Astrocyte (in vitro differentiated cells and primary cell): ENCODE measurements around the gene DHPS. TPM values are rescaled to one million over a fixed set of nuclear protein-coding genes. Genes with fewer than 3 reads are reported as not detected.
A peak's percentile ranks its signal among the peaks of the same experiment; 100 is the strongest.

Experiments used
- DNase-seq: peaks from one replicate; pipeline ENCODE4 v3.0.0-alpha.2; 2010; ENCODE audit warnings: low read depth
- FAIRE-seq: peaks from 2 replicates; lab custom pipeline; 2011; peaks lifted over from hg19 to GRCh38; lab: Jason Lieb, UNC
- H2AFZ ChIP-seq: 2 replicates; pipeline ENCODE4 v1.6.0; 2012; ENCODE audit warnings: low read depth, low read length, inconsistent platforms
- H3K27ac ChIP-seq: 2 replicates; pipeline ENCODE4 v1.5.1; 2011; ENCODE audit warnings: low read depth, low read length, inconsistent platforms
- H3K27me3 ChIP-seq: 2 replicates; pipeline ENCODE4 v1.6.0; 2011; ENCODE audit warnings: low read length, inconsistent platforms; ENCODE audit not compliant: insufficient read depth
- H3K36me3 ChIP-seq: 2 replicates; pipeline ENCODE4 v1.5.1; 2011; ENCODE audit warnings: low read length, inconsistent platforms; ENCODE audit not compliant: insufficient read depth
- H3K4me1 ChIP-seq: 2 replicates; pipeline ENCODE4 v1.5.1; 2011; ENCODE audit warnings: low read length, inconsistent platforms; ENCODE audit not compliant: insufficient read depth
- H3K4me2 ChIP-seq: 2 replicates; pipeline ENCODE4 v1.6.0; 2012; ENCODE audit warnings: low read length, inconsistent platforms
- H3K4me3 ChIP-seq: 2 replicates; pipeline ENCODE4 v1.5.1; 2011; ENCODE audit warnings: low read depth, mild to moderate bottlenecking, low read length, inconsistent platforms; ENCODE audit not compliant: insufficient read depth
- H3K79me2 ChIP-seq: 2 replicates; pipeline ENCODE4 v1.6.0; 2012; ENCODE audit warnings: mild to moderate bottlenecking, low read length, inconsistent platforms; ENCODE audit not compliant: insufficient read depth
- H3K9ac ChIP-seq: 2 replicates; pipeline ENCODE4 v1.6.0; 2012; ENCODE audit warnings: mild to moderate bottlenecking, low read length, inconsistent platforms
- H3K9me3 ChIP-seq: 2 replicates; pipeline ENCODE4 v1.5.1; 2012; ENCODE audit warnings: low read depth, mild to moderate bottlenecking, low read length, inconsistent platforms; ENCODE audit not compliant: insufficient read depth
- H4K20me1 ChIP-seq: 2 replicates; pipeline ENCODE4 v1.6.0; 2012; ENCODE audit warnings: low read length, inconsistent platforms; ENCODE audit not compliant: insufficient read depth
- H3K27ac Mint-ChIP-seq: one replicate; pipeline ENCODE4 v1.8.0; 2021; ENCODE audit warnings: mild to moderate bottlenecking, mixed read lengths; ENCODE audit not compliant: unreplicated experiment
- H3K27me3 Mint-ChIP-seq: one replicate; pipeline ENCODE4 v1.8.0; 2021; ENCODE audit warnings: low read depth, mixed read lengths; ENCODE audit not compliant: unreplicated experiment
- H3K36me3 Mint-ChIP-seq: one replicate; pipeline ENCODE4 v1.8.0; 2021; ENCODE audit warnings: low read depth, mixed read lengths; ENCODE audit not compliant: unreplicated experiment
- H3K4me1 Mint-ChIP-seq: one replicate; pipeline ENCODE4 v1.8.0; 2021; ENCODE audit warnings: low read depth, mixed read lengths; ENCODE audit not compliant: unreplicated experiment
- H3K4me3 Mint-ChIP-seq: one replicate; pipeline ENCODE4 v1.8.0; 2021; ENCODE audit warnings: mild to moderate bottlenecking, moderate library complexity, mixed read lengths; ENCODE audit not compliant: unreplicated experiment
- H3K9me3 Mint-ChIP-seq: one replicate; pipeline ENCODE4 v1.8.0; 2021; ENCODE audit warnings: mild to moderate bottlenecking, mixed read lengths; ENCODE audit not compliant: unreplicated experiment
- CTCF ChIP-seq: IDR thresholded peaks from 2 replicates; pipeline ENCODE4 v1.5.1; 2011; ENCODE audit warnings: low read depth, mild to moderate bottlenecking, inconsistent platforms, low read length, moderate library complexity; ENCODE audit not compliant: insufficient read depth
- EZH2 ChIP-seq: IDR thresholded peaks from 2 replicates; pipeline ENCODE4 v1.6.1; 2012; ENCODE audit warnings: mild to moderate bottlenecking, low read length, inconsistent platforms; ENCODE audit not compliant: insufficient read depth
- total RNA-seq: library from RNA; stranded (reverse); gene quantifications from 2 replicates; pipeline ENCODE4 v1.2.1, GENCODE V29; 2021

DHPS gene
- total RNA-seq, 1 donor from 2014 or later: 43.4 TPM

- DNase-seq (peak; percentile 14), FAIRE-seq (no peak)
- Histone ChIP-seq H3K4me3 (peak overlapping the region; percentile 92), H4K20me1 (peaks cover 50% of the 10 kb centered on the region), H3K27me3 (no peaks in the 10 kb centered on the region), H3K4me2 (peak overlapping the region; percentile 95), H3K27ac (peak overlapping the region; percentile 86), H3K36me3 (peaks cover 15% of the 10 kb centered on the region), H3K9me3 (no peaks in the 10 kb centered on the region), H3K79me2 (peaks cover 79% of the 10 kb centered on the region), H2AFZ (no peak overlapping the region), H3K4me1 (peaks cover 17% of the 10 kb centered on the region), H3K9ac (peak overlapping the region; percentile 89)
- peaks cover 15% of the 10 kb centered on the region for H3K4me1 Mint-ChIP-seq
- peak overlapping the region; percentile 98 for H3K27ac Mint-ChIP-seq
- H3K27me3 Mint-ChIP-seq: no peaks in the 10 kb centered on the region
- H3K9me3 Mint-ChIP-seq: no peaks in the 10 kb centered on the region
- H3K36me3 Mint-ChIP-seq: peaks cover 15% of the 10 kb centered on the region
- no peak for TF ChIP-seq CTCF
- no peak for TF ChIP-seq EZH2
- H3K4me3 Mint-ChIP-seq: peak overlapping the region; percentile 99
These were observed 39.4 kb upstream of the DHPS start for GRCh38 chr19:12720851-12721655.

GRCh38 chr19:12720296-12720695 lies 38.6 kb upstream of the DHPS start:
- peak overlapping the region; percentile 92 for H3K4me3 ChIP-seq
- no peak overlapping the region for H2AFZ ChIP-seq
- Mint-ChIP-seq H3K4me3 (peak overlapping the region; percentile 80), H3K27me3 (no peaks in the 10 kb centered on the region), H3K36me3 (peaks cover 18% of the 10 kb centered on the region), H3K4me1 (peaks cover 15% of the 10 kb centered on the region), H3K9me3 (no peaks in the 10 kb centered on the region), H3K27ac (peak overlapping the region; percentile 68)
- peak overlapping the region; percentile 95 for H3K4me2 ChIP-seq
- peak overlapping the region; percentile 17 for H3K27ac ChIP-seq
- TF ChIP-seq EZH2 (no peak), CTCF (no peak)
- peaks cover 17% of the 10 kb centered on the region for H3K4me1 ChIP-seq
- H4K20me1 ChIP-seq: peaks cover 58% of the 10 kb centered on the region
- H3K9ac ChIP-seq: peak overlapping the region; percentile 89
- FAIRE-seq: no peak
- H3K27me3 ChIP-seq: no peaks in the 10 kb centered on the region
- no peaks in the 10 kb centered on the region for H3K9me3 ChIP-seq
- H3K36me3 ChIP-seq: peaks cover 17% of the 10 kb centered on the region
- peaks cover 86% of the 10 kb centered on the region for H3K79me2 ChIP-seq
- DNase-seq: no peak

- peaks cover 6% of the 10 kb centered on the region for H3K4me1 Mint-ChIP-seq
- H3K4me3 ChIP-seq: no peak overlapping the region
- peaks cover 75% of the 10 kb centered on the region for H3K79me2 ChIP-seq
- no peak overlapping the region for H3K27ac Mint-ChIP-seq
- no peaks in the 10 kb centered on the region for H3K9me3 ChIP-seq
- H3K36me3 ChIP-seq: peaks cover 33% of the 10 kb centered on the region
- no peaks in the 10 kb centered on the region for H3K27me3 Mint-ChIP-seq
- H3K4me1 ChIP-seq: peaks cover 13% of the 10 kb centered on the region
- H3K9me3 Mint-ChIP-seq: no peaks in the 10 kb centered on the region
- peaks cover 18% of the 10 kb centered on the region for H3K36me3 Mint-ChIP-seq
- no peak overlapping the region for H3K27ac ChIP-seq
- H3K27me3 ChIP-seq: no peaks in the 10 kb centered on the region
- peaks cover 71% of the 10 kb centered on the region for H4K20me1 ChIP-seq
- H3K4me2 ChIP-seq: no peak overlapping the region
- H3K4me3 Mint-ChIP-seq: no peak overlapping the region
- DNase-seq: no peak
- no peak overlapping the region for H2AFZ ChIP-seq
- no peak for TF ChIP-seq CTCF
- TF ChIP-seq EZH2: no peak
- H3K9ac ChIP-seq: no peak overlapping the region
- no peak for FAIRE-seq
These were observed 34.2 kb upstream of the DHPS start for GRCh38 chr19:12715929-12716328.
